Erythroblast (primary cell): ENCODE measurements around the gene KLK12.

Experiments
- GATA1 ChIP-seq: IDR thresholded peaks from 2 replicates; pipeline ENCODE4 v1.6.1; 2011; ENCODE audit warnings: low read depth, mild to moderate bottlenecking, control low read depth, low read length, moderate library complexity
- POLR2A ChIP-seq: IDR thresholded peaks from 2 replicates; pipeline ENCODE4 v1.6.1; 2011; ENCODE audit warnings: mild to moderate bottlenecking, low read length

- TF ChIP-seq POLR2A (no peak), GATA1 (no peak)
These were observed 10.9 kb downstream of the KLK12 start for GRCh38 chr19:51023946-51024345.
